HG03571 (cell line): Measurements from ENCODE around the gene IYD.

Source experiments
- ATAC-seq: cut with Tn5 transposase; IDR thresholded peaks from one replicate; pipeline ENCODE4 v1.9.1; 2021; ENCODE audit not compliant: unreplicated experiment

The IYD gene

GRCh38 chr6:150394053-150394898, 25.5 kb downstream of the IYD start:
- ATAC-seq = no peak

- no peak for ATAC-seq
Observed at GRCh38 chr6:150394899-150395295, 26.1 kb downstream of the IYD start.

GRCh38 chr6:150395388-150396009, 26.7 kb downstream of the IYD start:
- no peak for ATAC-seq

- no peak for ATAC-seq
Observed at GRCh38 chr6:150403458-150404246, 34.8 kb downstream of the IYD start.

- no peak for ATAC-seq
Observed at GRCh38 chr6:150406948-150407347, 38.1 kb downstream of the IYD start.

GRCh38 chr6:150408842-150409241, 40.0 kb downstream of the IYD start:
- no peak for ATAC-seq

GRCh38 chr6:150409576-150410066, 40.8 kb downstream of the IYD start:
- ATAC-seq = no peak

- ATAC-seq = no peak
Observed at GRCh38 chr6:150410399-150410798, 41.6 kb downstream of the IYD start.

GRCh38 chr6:150410906-150411305, 42.1 kb downstream of the IYD start:
- ATAC-seq = no peak

- no peak for ATAC-seq
Observed at GRCh38 chr6:150412221-150412620, 43.4 kb downstream of the IYD start.

- no peak for ATAC-seq
Observed at GRCh38 chr6:150413198-150413597, 44.4 kb downstream of the IYD start.

GRCh38 chr6:150413781-150414281, 45.0 kb downstream of the IYD start:
- ATAC-seq = no peak

- no peak for ATAC-seq
Observed at GRCh38 chr6:150416128-150416527, 47.3 kb downstream of the IYD start.

GRCh38 chr6:150417250-150417649, 48.4 kb downstream of the IYD start:
- ATAC-seq = no peak

- ATAC-seq = peak; percentile 69
Observed at GRCh38 chr6:150417899-150418826, 49.4 kb downstream of the IYD start.

GRCh38 chr6:150418827-150419594, 50.2 kb downstream of the IYD start:
- peak; percentile 13 for ATAC-seq

GRCh38 chr6:150420428-150420827, 51.6 kb downstream of the IYD start:
- ATAC-seq = no peak

GRCh38 chr6:150420926-150421325, 52.1 kb downstream of the IYD start:
- ATAC-seq = no peak

GRCh38 chr6:150425508-150425907, 56.7 kb downstream of the IYD start:
- no peak for ATAC-seq

GRCh38 chr6:150426198-150426597, 57.4 kb downstream of the IYD start:
- no peak for ATAC-seq
